HuH-7 (cell line): ENCODE results near the gene STAB1.

Source experiments
- DNase-seq: peaks from one replicate; pipeline ENCODE4 v3.0.0; 2011; ENCODE audit warnings: low spot score

STAB1 gene

GRCh38 chr3:52504977-52505376 is 9.8 kb downstream of the STAB1 start:
- DNase-seq = no peak

- DNase-seq = no peak
Measured at GRCh38 chr3:52506266-52506966, 11.3 kb downstream of the STAB1 start.

GRCh38 chr3:52507359-52507758 is 12.2 kb downstream of the STAB1 start:
- no peak for DNase-seq

- DNase-seq = no peak
Measured at GRCh38 chr3:52509753-52510328, 14.7 kb downstream of the STAB1 start.

- no peak for DNase-seq
Measured at GRCh38 chr3:52511509-52511908, 16.4 kb downstream of the STAB1 start.

- DNase-seq = no peak
Measured at GRCh38 chr3:52512105-52512504, 17.0 kb downstream of the STAB1 start.

GRCh38 chr3:52512727-52513126 is 17.6 kb downstream of the STAB1 start:
- DNase-seq = no peak

- DNase-seq = no peak
Measured at GRCh38 chr3:52513281-52513680, 18.1 kb downstream of the STAB1 start.

GRCh38 chr3:52514576-52514975 is 19.4 kb downstream of the STAB1 start:
- DNase-seq = no peak

GRCh38 chr3:52515192-52515591 is 20.1 kb downstream of the STAB1 start:
- DNase-seq = no peak

- no peak for DNase-seq
Measured at GRCh38 chr3:52516509-52517195, 21.5 kb downstream of the STAB1 start.

- DNase-seq = no peak
Measured at GRCh38 chr3:52517796-52518722, 22.9 kb downstream of the STAB1 start.

GRCh38 chr3:52518723-52519444 is 23.7 kb downstream of the STAB1 start:
- no peak for DNase-seq

GRCh38 chr3:52519445-52520140 is 24.5 kb downstream of the STAB1 start:
- no peak for DNase-seq

- DNase-seq = no peak
Measured at GRCh38 chr3:52520141-52520667, 25.1 kb downstream of the STAB1 start.

- no peak for DNase-seq
Measured at GRCh38 chr3:52520716-52521487, 25.8 kb downstream of the STAB1 start.

- no peak for DNase-seq
Measured at GRCh38 chr3:52521488-52521824, 26.3 kb downstream of the STAB1 start.

- no peak for DNase-seq
Measured at GRCh38 chr3:52521881-52522650, 26.9 kb downstream of the STAB1 start.

- DNase-seq = no peak
Measured at GRCh38 chr3:52522651-52523251, 27.6 kb downstream of the STAB1 start.
